Right renal pelvis (tissue), 4 donors: ENCODE results near the gene ASB16. TPM values are rescaled to one million over a fixed set of nuclear protein-coding genes. Genes with fewer than 3 reads are reported as not detected.

ENCODE experiments used
- DNase-seq, 4 donors: peaks; one replicate each; pipeline ENCODE4 v3.0.0-alpha.2; 2013; ENCODE audit warnings: low read depth in 4 of 4, low spot score in 3 of 4, missing footprints in 1 of 4
- polyA plus RNA-seq, 4 donors: library from polyadenylated mRNA; unstranded; fragments of 120-200 nt; gene quantifications; one replicate each; pipeline ENCODE4 v1.2.1, GENCODE V29; 2013; ENCODE audit not compliant: insufficient read length in 4 of 4

Gene ASB16
- polyA plus RNA-seq, 4 donors = 1.8 to 2.3 (median 2.1) TPM

DNA sequence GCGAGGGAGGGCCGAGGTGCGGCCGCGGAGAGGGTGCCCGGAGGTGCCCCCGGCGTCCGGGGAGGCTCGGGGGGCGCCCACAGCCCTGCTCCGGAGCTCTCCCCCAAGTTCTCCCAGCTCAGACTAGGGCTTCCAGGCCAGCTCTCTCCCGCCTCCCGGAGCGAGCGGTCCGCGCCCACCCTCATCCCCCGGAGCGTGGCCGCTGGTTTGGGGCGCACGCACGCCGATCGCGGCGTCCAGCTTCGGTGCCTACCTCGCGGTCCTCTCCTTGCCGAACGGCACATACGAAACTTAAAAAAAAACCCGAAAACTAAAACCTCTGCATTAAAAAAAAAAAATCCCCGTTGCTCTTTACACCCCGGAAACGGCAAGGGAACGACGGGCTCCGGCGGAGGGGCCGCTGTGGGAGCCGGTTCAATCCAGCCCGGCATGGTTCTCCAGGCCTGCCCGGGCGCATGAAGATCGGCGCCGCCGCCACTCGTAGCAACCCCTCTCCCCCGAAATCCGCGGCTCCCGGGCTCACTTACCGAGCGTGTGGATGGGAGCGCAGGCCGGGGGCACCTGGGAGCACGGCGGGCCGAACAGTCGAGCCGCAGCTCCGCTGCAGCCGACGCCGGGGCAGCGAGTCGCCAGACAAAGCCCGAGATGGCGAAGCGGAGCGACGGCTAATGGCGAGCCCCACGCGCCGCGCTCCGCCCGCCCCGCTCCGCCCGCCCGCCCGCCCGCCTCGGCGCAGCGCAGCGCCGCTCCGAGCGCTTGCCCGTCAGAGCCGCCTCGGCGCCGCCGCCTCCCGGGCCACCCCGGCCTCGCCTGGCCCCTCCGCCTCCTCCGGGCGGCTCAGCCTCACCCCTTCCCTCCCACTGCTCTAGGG, 49.9 kb downstream of the ASB16 start:
- DNase-seq = peak in 1 of 4 donors; percentile 18

GRCh38 chr17:44221084-44221861, 50.8 kb downstream of the ASB16 start:
- peak in 2 of 4 donors; percentile 56 to 70 for DNase-seq

- DNase-seq = no peak
These were observed 51.3 kb downstream of the ASB16 start for GRCh38 chr17:44221862-44222111.

- peak in 1 of 4 donors; percentile 63 for DNase-seq
These were observed 51.8 kb downstream of the ASB16 start for GRCh38 chr17:44222112-44222869.

DNA sequence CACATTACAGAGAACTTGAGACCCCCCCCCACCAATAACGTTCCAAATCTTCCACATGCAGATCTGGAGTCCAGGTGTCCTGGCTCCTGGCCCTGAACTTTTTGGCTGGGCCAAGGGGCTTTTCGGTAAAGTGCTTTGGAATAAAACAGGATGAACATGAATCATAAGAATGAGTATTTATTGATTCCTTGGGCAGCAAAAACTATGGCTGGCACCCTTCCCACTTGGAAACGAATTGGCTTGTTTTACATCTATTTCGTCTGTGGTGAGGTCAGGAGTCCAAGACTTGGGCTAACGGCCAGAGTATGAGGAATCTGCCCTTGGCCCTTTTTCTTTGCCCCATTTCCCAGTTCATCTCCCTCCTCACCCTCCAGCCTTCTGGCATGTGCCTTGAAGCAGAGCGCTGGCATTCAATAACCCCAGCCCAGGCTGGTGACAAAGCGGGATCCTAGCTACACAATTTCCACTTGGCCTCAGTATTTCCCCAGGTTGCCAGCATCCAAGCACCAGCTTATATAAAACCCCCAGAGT, 53.1 kb downstream of the ASB16 start:
- no peak for DNase-seq

Other genes starting within 250 kb of the ASB16 start
- gene PPY, start 228.2 kb upstream of the ASB16 start, polyA plus RNA-seq = under 1 TPM in 2 of 4 donors, not detected in 2; 0.34 to 0.65 TPM
- under 1 TPM; 0.15 to 0.39 (median 0.23) TPM for gene PYY, start 216.8 kb upstream of the ASB16 start, polyA plus RNA-seq
- gene NAGS, start 166.1 kb upstream of the ASB16 start, polyA plus RNA-seq = 1 to 10 TPM; 2.1 to 4.7 (median 2.5) TPM
- gene TMEM101, start 155.7 kb upstream of the ASB16 start, polyA plus RNA-seq = 10 to 100 TPM; 34.5 to 49.8 (median 39.4) TPM
- 10 to 100 TPM; 38.5 to 48.4 (median 45.7) TPM for gene LSM12, start 104.0 kb upstream of the ASB16 start, polyA plus RNA-seq
- gene G6PC3, start 100.0 kb upstream of the ASB16 start, polyA plus RNA-seq = 10 to 100 TPM; 71.1 to 97.7 (median 87.5) TPM
- 10 to 100 TPM; 44.5 to 56.7 (median 48.1) TPM for gene HDAC5, start 47.1 kb upstream of the ASB16 start, polyA plus RNA-seq
- 1 to 10 TPM; 3.4 to 4.7 (median 3.6) TPM for gene HROB, start 28.8 kb upstream of the ASB16 start, polyA plus RNA-seq
- gene TMUB2, start 16.3 kb downstream of the ASB16 start, polyA plus RNA-seq = 10 to 100 TPM; 43.6 to 54.2 (median 46.4) TPM
- gene ATXN7L3, start 29.2 kb downstream of the ASB16 start, polyA plus RNA-seq = 10 to 100 TPM; 60.1 to 72.7 (median 68.8) TPM
- gene UBTF, start 49.0 kb downstream of the ASB16 start, polyA plus RNA-seq = 100 to 1,000 TPM; 126 to 130 (median 128) TPM
- 10 to 100 TPM in 2 of 4 donors, 1 to 10 TPM in 2; 6.8 to 11.4 (median 10.3) TPM for gene SLC4A1, start 97.4 kb downstream of the ASB16 start, polyA plus RNA-seq
- gene RUNDC3A, start 137.9 kb downstream of the ASB16 start, polyA plus RNA-seq = 1 to 10 TPM; 1.9 to 3.1 (median 2.3) TPM
- gene SLC25A39, start 154.1 kb downstream of the ASB16 start, polyA plus RNA-seq = 100 to 1,000 TPM in 1 of 4 donors, 10 to 100 TPM in 3; 94.9 to 124 (median 97.8) TPM
- gene GRN, start 174.6 kb downstream of the ASB16 start, polyA plus RNA-seq = 100 to 1,000 TPM; 229 to 332 (median 237) TPM
- gene FAM171A2, start 193.1 kb downstream of the ASB16 start, polyA plus RNA-seq = 10 to 100 TPM; 35.1 to 53.2 (median 36.1) TPM
- 1 to 10 TPM; 4.0 to 8.9 (median 5.3) TPM for gene ITGA2B, start 218.9 kb downstream of the ASB16 start, polyA plus RNA-seq